Dedifferentiated amniotic fluid mesenchymal stem cell (primary cell): ENCODE measurements around the gene OR7G3.
A peak's percentile ranks its signal among the peaks of the same experiment; 100 is the strongest.

Experiments
- DNase-seq: peaks from one replicate; pipeline ENCODE4 v3.0.0-alpha.2; 2016; ENCODE audit errors: extremely low spot score

The OR7G3 gene

DNA sequence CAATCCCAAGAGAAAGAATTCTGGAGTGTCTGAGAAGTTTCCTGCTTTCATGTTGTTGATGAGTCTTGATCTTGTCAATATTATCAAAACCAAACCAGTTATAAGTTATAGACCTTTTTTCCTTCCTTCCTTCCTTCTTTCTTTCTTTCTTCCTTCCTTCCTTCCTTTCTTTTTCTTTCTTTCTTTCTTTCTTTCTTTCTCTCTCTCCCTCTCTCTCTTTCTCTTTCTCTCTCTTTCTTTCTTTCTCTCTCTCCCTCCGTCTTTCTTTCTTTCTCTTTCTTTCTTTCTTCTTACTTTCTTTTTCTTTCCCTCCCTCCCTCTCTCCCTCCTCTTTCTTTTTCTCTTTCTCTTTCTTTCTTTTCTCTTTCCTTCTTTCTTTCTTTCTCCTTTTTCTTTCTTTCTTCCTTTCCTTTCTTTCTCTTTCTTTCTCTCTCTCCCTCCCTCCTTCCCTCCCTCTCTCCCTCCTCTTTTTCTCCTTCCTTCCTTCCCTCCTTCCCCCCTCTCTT, at the start of gene OR7G3:
TSS of gene OR7G3 (minus strand) at position 51 of the 506 bp plus-strand sequence. CDS start at position 51, 0 bp downstream.
- no peak for DNase-seq

GRCh38 chr19:9175326-9175725, 48.6 kb upstream of the OR7G3 start:
- no peak for DNase-seq

- DNase-seq: no peak
Observed at GRCh38 chr19:9171393-9171991, 44.7 kb upstream of the OR7G3 start.

- DNase-seq: no peak
Observed at GRCh38 chr19:9166846-9167245, 40.1 kb upstream of the OR7G3 start.

DNA sequence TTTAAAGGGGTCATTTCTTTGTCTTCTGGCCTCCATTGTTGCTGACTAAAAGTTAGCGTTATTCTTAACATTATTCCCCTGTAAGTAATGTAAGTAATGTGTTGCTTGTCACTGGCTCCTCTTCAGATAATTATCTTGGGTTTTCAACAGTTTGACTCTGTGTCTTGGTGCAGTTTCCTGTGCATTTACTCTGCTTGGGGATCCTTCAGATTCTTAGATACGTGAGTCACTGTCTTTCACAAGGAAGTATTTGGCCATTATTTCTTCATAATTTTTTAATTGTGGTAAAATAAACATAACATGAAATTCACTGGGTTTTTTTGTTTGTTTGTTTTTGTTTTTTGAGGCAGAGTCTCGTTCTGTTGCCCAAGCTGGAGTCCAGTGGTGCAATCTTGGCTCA, 38.5 kb upstream of the OR7G3 start:
- no peak for DNase-seq

DNA sequence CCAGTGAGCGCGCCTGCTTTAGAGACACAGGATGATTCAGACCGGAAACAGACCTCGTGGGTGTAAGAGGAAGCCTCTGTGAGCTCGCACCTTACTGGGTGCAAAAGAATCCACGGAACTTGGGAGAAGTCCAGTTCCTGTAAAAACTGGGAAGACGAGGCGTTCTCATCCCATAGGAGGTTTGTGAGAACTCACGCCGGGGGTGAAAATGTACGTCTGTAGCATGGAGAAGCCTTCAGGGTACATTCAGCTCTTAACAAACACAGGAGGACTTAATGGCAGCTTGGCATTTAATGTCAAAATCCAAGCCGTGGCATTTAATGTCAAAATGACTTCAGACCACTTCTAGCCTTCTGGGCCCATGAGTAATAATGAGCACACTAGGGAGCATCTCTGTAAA, 34.7 kb upstream of the OR7G3 start:
- DNase-seq: no peak

GRCh38 chr19:9159891-9160290, 33.1 kb upstream of the OR7G3 start:
- DNase-seq: no peak

DNA sequence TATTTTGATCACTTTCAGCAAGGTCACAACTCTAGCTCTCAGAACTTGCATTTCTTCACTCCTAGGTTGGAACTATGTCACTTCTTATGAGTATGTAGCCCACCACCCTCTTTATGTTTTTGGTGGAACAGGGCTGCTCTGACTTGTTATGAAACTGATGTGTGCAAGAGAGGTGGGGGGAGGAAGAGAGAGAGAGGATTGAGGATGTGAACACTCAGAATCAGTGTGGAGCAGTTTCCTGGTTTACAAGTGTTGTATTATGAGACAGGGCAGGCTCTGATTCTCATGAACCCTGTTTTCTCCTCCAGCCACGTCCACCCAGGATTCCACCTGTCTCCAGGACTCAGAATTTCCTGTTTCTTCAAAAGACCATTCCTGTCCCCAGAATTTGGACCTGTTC, 29.6 kb upstream of the OR7G3 start:
- DNase-seq: no peak

DNA sequence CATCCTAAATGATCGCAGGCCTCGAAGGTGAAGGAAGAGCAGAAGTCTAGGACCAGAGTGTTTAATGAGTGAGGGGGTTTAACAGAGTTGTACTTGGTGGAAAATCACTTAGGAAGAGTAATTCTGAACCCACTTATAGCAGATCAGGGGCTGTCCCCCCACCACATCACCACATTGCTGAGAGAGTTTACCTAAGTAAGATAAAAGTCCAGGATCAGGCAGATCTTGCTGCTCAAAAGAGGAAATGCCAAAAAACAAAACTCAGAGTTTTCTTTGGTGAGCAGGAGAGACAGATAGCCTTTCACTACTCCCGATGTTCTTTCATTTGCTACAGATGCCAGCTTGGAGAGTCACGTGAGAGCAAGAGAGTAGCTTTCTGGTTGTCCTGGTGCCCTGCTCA, 28.8 kb upstream of the OR7G3 start:
- no peak for DNase-seq

- DNase-seq: no peak
Observed at GRCh38 chr19:9151367-9151766, 24.6 kb upstream of the OR7G3 start.

GRCh38 chr19:9150650-9151049, 23.9 kb upstream of the OR7G3 start:
- DNase-seq: no peak

GRCh38 chr19:9149997-9150396, 23.2 kb upstream of the OR7G3 start:
- no peak for DNase-seq

GRCh38 chr19:9148697-9149096, 21.9 kb upstream of the OR7G3 start:
- no peak for DNase-seq

DNA sequence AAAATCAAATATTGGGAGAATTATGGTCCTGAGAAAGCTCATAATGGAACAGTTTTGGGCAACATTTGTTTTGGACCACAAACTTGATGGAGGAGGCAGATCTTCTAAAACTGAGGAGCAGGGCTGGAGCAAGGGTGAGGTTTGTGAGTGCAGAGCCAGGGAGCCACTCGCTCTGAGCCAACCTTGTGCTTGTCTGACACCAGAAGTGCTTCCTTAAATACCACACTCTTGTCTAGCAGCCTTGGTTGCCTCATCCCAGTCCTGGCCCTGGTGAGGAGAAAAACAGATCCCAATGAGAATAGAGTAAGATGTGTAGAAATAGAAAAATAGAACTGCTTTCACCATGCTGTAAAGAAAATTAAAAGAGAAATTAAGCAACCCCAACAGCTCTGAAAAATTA, 20.1 kb upstream of the OR7G3 start:
- no peak for DNase-seq

DNA sequence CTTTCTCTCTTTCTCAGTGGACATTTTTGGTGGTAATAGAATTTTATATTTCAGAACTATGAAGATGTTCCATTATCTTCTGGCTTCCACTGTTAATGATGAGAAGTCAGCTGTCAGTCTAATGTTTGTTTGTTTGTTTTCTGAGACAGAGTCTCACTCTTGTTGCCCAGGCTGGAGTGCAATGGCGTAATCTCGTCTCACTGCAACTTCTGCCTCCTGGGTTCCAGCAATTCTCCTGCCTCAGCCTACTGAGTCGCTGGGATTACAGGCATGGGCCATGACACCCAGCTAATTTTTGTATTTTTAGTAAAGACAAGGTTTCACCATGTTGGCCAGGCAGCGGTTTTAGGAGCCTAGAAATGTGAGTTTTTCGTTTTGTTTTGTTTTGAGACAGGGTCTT, 18.2 kb upstream of the OR7G3 start:
- no peak for DNase-seq

DNA sequence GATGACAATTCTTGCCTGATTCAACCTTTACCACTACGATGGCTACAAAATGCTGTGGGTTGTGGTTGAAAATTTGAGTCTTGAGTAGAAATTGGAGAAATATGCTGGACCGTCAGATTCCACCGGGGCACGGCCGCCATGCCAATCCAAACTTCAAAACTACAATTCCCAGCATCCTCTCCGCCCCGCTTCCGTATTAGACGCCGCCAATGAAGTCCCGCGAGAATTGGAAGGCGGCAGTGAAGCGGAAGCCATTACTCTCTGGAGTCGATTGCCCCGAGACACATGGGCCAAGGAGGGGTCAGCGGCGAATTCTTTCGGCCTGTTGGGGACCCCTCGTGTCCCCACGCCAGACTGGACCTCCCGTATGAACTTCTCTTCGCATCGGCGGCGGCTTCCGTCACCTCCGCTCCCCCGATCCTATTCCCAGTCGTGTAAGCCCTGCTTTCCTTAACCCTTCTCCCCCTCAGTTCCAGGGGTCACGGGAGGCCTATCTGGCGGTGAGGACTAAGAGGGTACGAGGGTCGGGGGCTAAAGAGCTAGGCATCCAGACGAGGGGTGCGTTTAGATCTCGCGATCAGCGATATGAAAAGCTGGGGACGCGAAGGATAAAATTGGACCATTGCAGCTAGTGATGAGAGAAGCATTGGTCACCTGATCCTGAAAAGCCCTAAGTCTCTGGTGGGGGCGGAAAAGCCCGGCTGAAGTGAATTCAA, 13.6 kb upstream of the OR7G3 start, which contains the start of gene ZNF317:
TSS of gene ZNF317 (plus strand) at position 239 of the 716 bp plus-strand sequence. CDS start 15,620 bp downstream, outside the sequence.
- peak; percentile 96 for DNase-seq

- no peak for DNase-seq
Observed at GRCh38 chr19:9139609-9140158, 12.9 kb upstream of the OR7G3 start.

DNA sequence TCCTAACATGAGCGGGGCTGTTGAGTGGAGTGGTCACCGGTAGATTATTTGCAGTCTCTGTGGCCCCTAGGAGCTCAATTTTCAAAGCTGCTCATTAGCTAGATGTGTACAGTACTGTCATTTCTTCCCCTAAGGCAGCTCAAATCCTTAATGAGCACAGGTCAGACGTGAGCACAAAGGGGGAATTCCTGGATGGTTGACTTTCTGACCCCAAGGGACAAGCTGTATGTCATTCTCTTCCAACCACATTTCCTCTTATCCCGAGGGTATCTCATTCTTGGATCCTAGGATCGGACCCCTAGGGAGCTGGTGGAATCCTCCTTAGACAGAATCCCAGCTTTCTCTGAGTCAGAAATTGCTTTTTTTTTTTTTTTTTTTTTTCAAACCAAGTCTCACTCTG, 5.7 kb upstream of the OR7G3 start:
- no peak for DNase-seq

DNA sequence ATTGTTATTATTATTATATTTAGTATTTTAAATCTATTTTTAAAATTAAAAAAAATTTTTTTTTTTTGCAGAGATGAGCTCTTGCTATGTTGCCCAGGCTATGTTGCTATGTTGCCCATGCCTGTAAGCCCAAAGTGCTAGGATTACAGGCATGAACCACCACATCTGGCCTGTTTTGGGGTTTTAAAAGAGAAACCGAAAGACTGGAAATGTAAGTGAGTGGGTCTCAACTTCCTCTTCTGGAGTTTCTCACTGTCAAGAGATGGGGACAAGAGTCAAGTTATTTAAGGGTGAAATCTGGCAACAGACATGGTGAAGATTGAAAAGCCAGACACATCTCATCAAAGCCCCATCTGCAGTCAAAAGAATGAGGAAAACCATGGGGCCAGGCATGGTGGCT, 4.2 kb upstream of the OR7G3 start:
- no peak for DNase-seq

GRCh38 chr19:9128171-9128570, 1.4 kb upstream of the OR7G3 start:
- no peak for DNase-seq

DNA sequence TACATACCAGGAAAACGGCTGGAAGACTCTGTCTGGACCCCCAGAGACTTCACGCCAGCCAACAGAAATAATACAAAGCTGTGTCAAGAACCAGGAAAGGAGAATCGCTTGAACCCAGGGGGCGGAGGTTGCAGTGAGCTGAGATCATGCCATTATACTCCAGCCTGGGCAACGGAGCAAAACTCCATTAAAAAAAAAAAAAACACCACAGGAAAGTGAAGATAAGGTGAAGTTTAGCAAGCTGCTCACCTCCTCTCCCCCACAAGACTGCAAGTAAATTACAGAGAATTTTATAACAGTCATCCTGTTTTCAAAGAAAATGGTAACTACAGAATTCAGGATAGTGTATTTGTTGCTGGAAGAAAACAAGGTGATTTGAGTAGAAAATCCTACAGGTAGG, 10.2 kb downstream of the OR7G3 start:
- DNase-seq: no peak

- no peak for DNase-seq
Observed at GRCh38 chr19:9115307-9115813, 11.4 kb downstream of the OR7G3 start, which contains the start of gene OR7G1. TSS of gene OR7G1 (minus strand) at chr19:9115763. CDS start at chr19:9115763, 0 bp downstream.

GRCh38 chr19:9109959-9110358, 16.8 kb downstream of the OR7G3 start:
- DNase-seq: no peak
